ENCODE measurements around the gene NCBP1.

The NCBP1 gene

DNA sequence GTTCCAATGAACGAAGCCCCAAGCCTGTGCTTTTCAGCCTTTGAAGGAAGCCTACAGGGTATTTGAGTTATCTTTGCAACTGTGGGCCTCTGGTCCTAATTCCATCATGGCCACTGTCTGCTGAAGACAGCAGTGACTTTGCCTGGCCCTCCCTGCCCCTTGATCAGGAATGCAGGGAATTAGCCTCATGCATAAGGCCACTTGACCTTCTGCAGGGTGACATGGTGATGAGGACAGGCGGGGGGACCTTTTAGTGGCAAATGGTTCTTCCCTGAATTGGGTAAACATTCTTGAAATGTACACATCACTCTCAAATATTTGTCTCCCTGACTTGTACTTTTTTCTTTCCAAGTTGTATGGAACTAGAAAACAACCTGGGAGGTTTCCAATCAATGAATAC is 88.7 kb downstream of the NCBP1 start:
- no peak for DNase-seq

All from NCI-H146 (cell line).